A549 (cell line): ENCODE data around the gene HCN2. TPM values are rescaled to one million over a fixed set of nuclear protein-coding genes. Genes with fewer than 3 reads are reported as not detected.

ENCODE experiments used
- ATAC-seq, 2 experiments: fragments of 200-7000 bp in 1 of 2; fragments of >200 bp in 1 of 2; cut with Nextera tagmentation in 1 of 2; cut with Tn5 transposase in 1 of 2; 3 replicates each; pipeline versions ENCODE4 v1.8.0 to v1.9.1; 2018 to 2020; ENCODE audit warnings: mild to moderate bottlenecking in 1 of 2, moderate library complexity in 1 of 2
- CTCF ChIA-PET: fragments of 300-600 bp; sonication (Branson Sonifier 250); formaldehyde crosslinking; extraction: SDS; loops from one replicate; lab custom pipeline; 2021; ENCODE audit warnings: antibody characterized with exemption, inconsistent platforms; lab: Yijun Ruan, JAX
- POLR2A ChIA-PET: fragments of 350-600 bp; formaldehyde crosslinking; extraction: SDS; loops from one replicate; lab custom pipeline; 2021; ENCODE audit warnings: antibody characterized with exemption, inconsistent platforms; lab: Yijun Ruan, JAX
- DNase-seq, 2 experiments: peaks; one replicate each; pipeline versions ENCODE4 v3.0.0 to v3.0.0-alpha.2; 2011 to 2016; ENCODE audit warnings: low read depth in 1 of 2, low spot score in 1 of 2
- FAIRE-seq: peaks from 2 replicates; lab custom pipeline; 2011; peaks lifted over from hg19 to GRCh38; lab: Jason Lieb, UNC
- H3K27ac ChIP-seq, 2 experiments: fragments of >200 bp; sonication (Bioruptor Twin); formaldehyde crosslinking; 3 replicates each; pipeline ENCODE4 v1.5.1; 2016 to 2017
- H3K4me1 ChIP-seq: fragments of >200 bp; sonication (Bioruptor Twin); formaldehyde crosslinking; 3 replicates; pipeline ENCODE4 v1.6.1; 2016
- H3K4me2 ChIP-seq: fragments of >200 bp; sonication (Bioruptor Twin); formaldehyde crosslinking; 3 replicates; pipeline ENCODE4 v1.6.1; 2016
- H3K4me3 ChIP-seq: fragments of >200 bp; sonication (Bioruptor Twin); formaldehyde crosslinking; 3 replicates; pipeline ENCODE4 v1.5.1; 2016
- H3K9me3 ChIP-seq: fragments of >200 bp; sonication (Bioruptor Twin); formaldehyde crosslinking; 3 replicates; pipeline ENCODE4 v1.6.1; 2016
- BHLHE40 ChIP-seq: IDR thresholded peaks from 2 replicates; pipeline ENCODE4 v1.6.1; 2012; ENCODE audit warnings: low read depth, low read length, inconsistent platforms
- CBX8 ChIP-seq: fragments of 200-600 bp; sonication (generic); IDR thresholded peaks from 2 replicates; pipeline ENCODE4 v1.6.1; 2016
- CEBPB ChIP-seq, 2 experiments: fragments of >200 bp in 1 of 2; sonication (Bioruptor Twin) in 1 of 2; formaldehyde crosslinking in 1 of 2; IDR thresholded peaks; 2 replicates each; pipeline ENCODE4 v1.6.1; 2012 to 2016
- EP300 ChIP-seq, 2 experiments: fragments of >200 bp; sonication (Bioruptor Twin); formaldehyde crosslinking; IDR thresholded peaks; 2 replicates in 1 of 2; 3 replicates in 1 of 2; pipeline ENCODE4 v1.6.1; 2016 to 2017
- FOSB ChIP-seq: fragments of 250-450 bp; sonication (Bioruptor Pico); IDR thresholded peaks from 2 replicates; pipeline ENCODE4 v1.5.0; 2020; ENCODE audit warnings: mild to moderate bottlenecking, moderate library complexity
- FOSL2 ChIP-seq, 2 experiments: fragments of 450-650 bp in 1 of 2; fragments of >200 bp in 1 of 2; sonication (Bioruptor Twin) in 1 of 2; formaldehyde crosslinking; IDR thresholded peaks; 2 replicates each; pipeline versions ENCODE4 v1.5.0 to v1.6.1; 2016 to 2020; ENCODE audit warnings: mild to moderate bottlenecking in 1 of 2, moderate library complexity in 1 of 2
- HDAC2 ChIP-seq: fragments of 200-600 bp; sonication (generic); IDR thresholded peaks from 2 replicates; pipeline ENCODE4 v1.6.1; 2016
- HMGXB4 ChIP-seq: fragments of 250-450 bp; sonication (Bioruptor Pico); IDR thresholded peaks from 2 replicates; pipeline ENCODE4 v1.5.0; 2021; ENCODE audit warnings: mild to moderate bottlenecking, moderate library complexity, borderline replicate concordance
- HOXA7 ChIP-seq: fragments of 250-450 bp; sonication (Bioruptor Pico); IDR thresholded peaks from 2 replicates; pipeline ENCODE4 v1.5.0; 2020; ENCODE audit warnings: mild to moderate bottlenecking, moderate library complexity
- HOXB13 ChIP-seq: fragments of 250-450 bp; sonication (Bioruptor Pico); IDR thresholded peaks from 2 replicates; pipeline ENCODE4 v1.5.0; 2020; ENCODE audit warnings: low read depth, mild to moderate bottlenecking, moderate library complexity
- HOXB5 ChIP-seq: fragments of 250-450 bp; sonication (Bioruptor Pico); IDR thresholded peaks from 2 replicates; pipeline ENCODE4 v1.5.0; 2020; ENCODE audit warnings: mild to moderate bottlenecking, moderate library complexity
- JUN ChIP-seq, 2 experiments: fragments of >200 bp; sonication (Bioruptor Twin); formaldehyde crosslinking; IDR thresholded peaks; 2 replicates in 1 of 2; 3 replicates in 1 of 2; pipeline ENCODE4 v1.6.1; 2016 to 2017
- NR3C1 ChIP-seq: fragments of >200 bp; sonication (Bioruptor Twin); formaldehyde crosslinking; IDR thresholded peaks from 3 replicates; pipeline ENCODE4 v1.6.1; 2017
- RCOR1 ChIP-seq: fragments of 150-350 bp; IDR thresholded peaks from 2 replicates; pipeline ENCODE4 v1.6.1; 2014; ENCODE audit warnings: antibody characterized with exemption, low read length, low read depth
- SREBF2 ChIP-seq: fragments of 450-650 bp; IDR thresholded peaks from 2 replicates; pipeline ENCODE4 v1.6.1; 2014; ENCODE audit warnings: mild to moderate bottlenecking, moderate library complexity
- TP53 ChIP-seq: fragments of 250-450 bp; sonication (Bioruptor Pico); IDR thresholded peaks from 2 replicates; pipeline ENCODE4 v1.5.0; 2021; ENCODE audit warnings: mild to moderate bottlenecking, moderate library complexity
- whole genome bisulfite sequencing: methylation state at CpG from one replicate; pipeline ENCODE4 v1.1.6; 2017; ENCODE audit errors: missing lambda C conversion rate; 5-methylcytosine and 5-hydroxymethylcytosine counted together
- polyA plus RNA-seq, 4 experiments: library from polyadenylated mRNA; depleted of rRNA in 3 of 4; stranded (reverse); fragments of >200 nt; fragmentation: RNase III in 1 of 4; extraction: RNeasy Plus Mini Kit Qiagen cat#74134 plus additional on column Dnase treatment in 1 of 4; gene quantifications; 2 replicates in 3 of 4; 3 replicates in 1 of 4; pipeline ENCODE4 v1.2.3, GENCODE V29; 2011 to 2017
- TF ChIP-seq, protein P1 (sequence below): IDR thresholded peaks from 2 replicates; pipeline ENCODE4 v1.6.1; 2012; ENCODE audit warnings: low read depth, borderline replicate concordance
- TF ChIP-seq, protein P2 (sequence below): IDR thresholded peaks from 2 replicates; pipeline ENCODE4 v1.6.1; 2012
- TF ChIP-seq, protein P3 (sequence below): fragments of 250-450 bp; sonication (Bioruptor Pico); IDR thresholded peaks from 2 replicates; pipeline ENCODE4 v1.5.0; 2020; ENCODE audit warnings: low read depth, mild to moderate bottlenecking, moderate library complexity

HCN2 gene
- polyA plus RNA-seq, 2 of the 4 experiments (the other 2 are of a cell fraction) = 2.7 to 23.2 TPM

GRCh38 chr19:610071-610800 is 20.6 kb downstream of the HCN2 start:
- POLR2A ChIA-PET = no interaction called here
- CTCF ChIA-PET = interaction anchor here (1.4 kb wide), 1 partner anchor 26 kb away, joined by 3 read pairs; no protein-coding TSS in a partner anchor
- Histone ChIP-seq H3K9me3 (no peaks in the 10 kb centered on the region), H3K27ac (peak overlapping the region; percentile 72 to 86; a peak in 5 of 6 replicates), H3K4me3 (no peak overlapping the region), H3K4me2 (peak overlapping the region; percentile 44), H3K4me1 (peaks cover 40% of the 10 kb centered on the region)
- no peak for FAIRE-seq
- WGBS = 76% methylated on average over 7 of the region's 38 CpGs
- TF ChIP-seq BHLHE40 = no peak
- TF ChIP-seq HOXB13 (CRISPR knock-in tag) = peak; percentile 50; the same call in 1 of the 2 replicates
- DNase-seq = no peak
- ATAC-seq = peak in 1 of 2 experiments; percentile 24; a peak in 2 of 6 replicates

DNA sequence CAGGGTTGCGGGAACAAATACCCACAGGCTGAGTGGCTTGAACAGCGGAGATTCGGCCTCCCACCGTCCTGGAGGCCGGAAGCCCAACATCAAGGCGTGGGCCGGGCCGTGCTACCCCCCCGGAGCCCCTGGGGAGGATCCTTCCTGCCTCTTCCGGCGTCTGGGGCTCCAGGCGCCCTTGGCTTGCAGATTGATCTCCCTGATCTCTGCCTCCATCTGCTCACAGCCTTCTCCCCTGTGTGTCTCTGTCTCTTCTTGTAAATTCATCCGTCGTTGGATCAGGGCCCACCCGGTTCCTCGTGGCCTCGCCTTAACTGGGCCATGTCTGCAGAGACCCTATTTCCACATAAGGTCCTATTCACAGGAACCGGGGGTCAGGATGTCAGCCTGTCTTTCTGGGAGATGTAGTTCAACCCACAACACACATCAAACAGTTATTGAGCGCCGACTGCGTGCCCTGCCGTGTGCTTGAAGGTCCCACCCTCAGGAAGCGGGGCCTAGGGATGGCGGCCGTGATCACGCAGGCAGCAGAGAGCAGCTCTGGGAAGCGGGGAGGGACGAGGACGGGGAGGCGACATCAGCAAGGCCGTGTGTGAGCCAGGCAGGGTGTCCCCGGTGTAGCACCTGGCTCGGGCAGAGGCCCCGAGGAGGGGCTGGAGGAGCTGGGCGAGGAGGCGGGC is 21.3 kb downstream of the HCN2 start:
- ChIA-PET POLR2A (interaction anchor here (0.5 kb wide), 1 partner anchor 20 kb away, joined by 5 read pairs; no protein-coding TSS in a partner anchor), CTCF (interaction anchor here (1.4 to 1.7 kb wide), 2 partner anchors 13 to 27 kb away, joined by 3 to 4 read pairs; no protein-coding TSS in a partner anchor)
- ATAC-seq = peak; percentile 23 to 29; a peak in 3 of 6 replicates

GRCh38 chr19:611481-611868 is 21.8 kb downstream of the HCN2 start:
- POLR2A ChIA-PET = interaction anchor here (0.5 kb wide), 1 partner anchor 20 kb away, joined by 5 read pairs; no protein-coding TSS in a partner anchor
- Histone ChIP-seq H3K4me3 (no peak overlapping the region), H3K4me2 (peak overlapping the region; percentile 44; the same call in 1 of the 3 replicates), H3K27ac (peak overlapping the region; percentile 72 to 86), H3K4me1 (peaks cover 40% of the 10 kb centered on the region), H3K9me3 (no peaks in the 10 kb centered on the region)
- FAIRE-seq (no peak), DNase-seq (no peak), ATAC-seq (peak in 1 of 2 experiments; percentile 14; a peak in 3 of 6 replicates)
- WGBS = 51% methylated on average over 13 of the region's 13 CpGs
- no peak for TF ChIP-seq HOXA7 (CRISPR knock-in tag)
- no peak for TF ChIP-seq HOXB13 (CRISPR knock-in tag)
- TF ChIP-seq FOSL2 (IDR thresholded peaks at IDR 0.05) = no peak
- TF ChIP-seq FOSL2 (CRISPR knock-in tag; IDR thresholded peaks at IDR 0.05) = peak; percentile 24; the same call in 1 of the 2 replicates
- CTCF ChIA-PET = interaction anchor here (1.7 kb wide), 1 partner anchor 12 kb away, joined by 4 read pairs; no protein-coding TSS in a partner anchor

More for the DNA sequence above, 21.3 kb downstream of the HCN2 start:
- Histone ChIP-seq H3K27ac (peak overlapping the region; percentile 72 to 86), H3K4me2 (peak overlapping the region; percentile 44; the same call in 2 of the 3 replicates), H3K4me3 (no peak overlapping the region), H3K4me1 (peaks cover 40% of the 10 kb centered on the region), H3K9me3 (no peaks in the 10 kb centered on the region)
- DNase-seq (peak in 1 of 2 experiments; percentile 58), FAIRE-seq (no peak)
- WGBS = 70% methylated on average over 36 of the region's 36 CpGs
- TF ChIP-seq EP300 (IDR thresholded peaks at IDR 0.05) (peak in 1 of 2 experiments; percentile 31; a peak in 1 of 5 replicates), HOXB13 (CRISPR knock-in tag) (no peak), HOXB5 (CRISPR knock-in tag) (no peak), HMGXB4 (CRISPR knock-in tag) (no peak)
- TF ChIP-seq, protein P1, sequence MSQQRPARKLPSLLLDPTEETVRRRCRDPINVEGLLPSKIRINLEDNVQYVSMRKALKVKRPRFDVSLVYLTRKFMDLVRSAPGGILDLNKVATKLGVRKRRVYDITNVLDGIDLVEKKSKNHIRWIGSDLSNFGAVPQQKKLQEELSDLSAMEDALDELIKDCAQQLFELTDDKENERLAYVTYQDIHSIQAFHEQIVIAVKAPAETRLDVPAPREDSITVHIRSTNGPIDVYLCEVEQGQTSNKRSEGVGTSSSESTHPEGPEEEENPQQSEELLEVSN = no peak
- TF ChIP-seq, all 56 proteins: peak for 1

GRCh38 chr19:612941-613340 is 23.3 kb downstream of the HCN2 start:
- CTCF ChIA-PET = interaction anchor here (1.1 kb wide), 1 partner anchor 27 kb away, joined by 3 read pairs; no protein-coding TSS in a partner anchor
- peaks cover 40% of the 10 kb centered on the region for H3K4me1 ChIP-seq
- TF ChIP-seq SREBF2 = no peak
- no peak for TF ChIP-seq FOSB (CRISPR knock-in tag)
- TF ChIP-seq HDAC2 = no peak
- TF ChIP-seq, protein P1 = no peak
- TF ChIP-seq CBX8 = no peak
- no peak for TF ChIP-seq NR3C1
- TF ChIP-seq, protein P2, sequence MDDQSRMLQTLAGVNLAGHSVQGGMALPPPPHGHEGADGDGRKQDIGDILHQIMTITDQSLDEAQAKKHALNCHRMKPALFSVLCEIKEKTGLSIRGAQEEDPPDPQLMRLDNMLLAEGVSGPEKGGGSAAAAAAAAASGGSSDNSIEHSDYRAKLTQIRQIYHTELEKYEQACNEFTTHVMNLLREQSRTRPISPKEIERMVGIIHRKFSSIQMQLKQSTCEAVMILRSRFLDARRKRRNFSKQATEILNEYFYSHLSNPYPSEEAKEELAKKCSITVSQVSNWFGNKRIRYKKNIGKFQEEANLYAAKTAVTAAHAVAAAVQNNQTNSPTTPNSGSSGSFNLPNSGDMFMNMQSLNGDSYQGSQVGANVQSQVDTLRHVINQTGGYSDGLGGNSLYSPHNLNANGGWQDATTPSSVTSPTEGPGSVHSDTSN = no peak
- TF ChIP-seq JUN (IDR thresholded peaks at IDR 0.05) = no peak
- TF ChIP-seq, protein P3, sequence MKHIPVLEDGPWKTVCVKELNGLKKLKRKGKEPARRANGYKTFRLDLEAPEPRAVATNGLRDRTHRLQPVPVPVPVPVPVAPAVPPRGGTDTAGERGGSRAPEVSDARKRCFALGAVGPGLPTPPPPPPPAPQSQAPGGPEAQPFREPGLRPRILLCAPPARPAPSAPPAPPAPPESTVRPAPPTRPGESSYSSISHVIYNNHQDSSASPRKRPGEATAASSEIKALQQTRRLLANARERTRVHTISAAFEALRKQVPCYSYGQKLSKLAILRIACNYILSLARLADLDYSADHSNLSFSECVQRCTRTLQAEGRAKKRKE (CRISPR knock-in tag) = no peak
- no peak for TF ChIP-seq CEBPB (IDR thresholded peaks at IDR 0.05)
- no peak for TF ChIP-seq TP53 (CRISPR knock-in tag)
- no peak for TF ChIP-seq RCOR1
- TF ChIP-seq, all 56 proteins: peak for 0
- FAIRE-seq = no peak
- 97% methylated on average over 33 of the region's 33 CpGs for WGBS
- H3K9me3 ChIP-seq = no peaks in the 10 kb centered on the region
- POLR2A ChIA-PET = no interaction called here
- no peak overlapping the region for H3K27ac ChIP-seq
- no peak for ATAC-seq
- no peak for DNase-seq
- no peak overlapping the region for H3K4me3 ChIP-seq
- no peak overlapping the region for H3K4me2 ChIP-seq
